GM20431 (cell line): ENCODE results near the gene RNF138.
"Not testable (repeated sequence)": the region's sequence is repeated elsewhere in the genome, so short reads cannot be mapped to it uniquely, and the experiment has no call there.

Experiments
- in situ Hi-C: fragments of 300-500 bp; cut with MseI, MboI; formaldehyde crosslinking; loops from one replicate; pipeline ENCODE4 v1.15.0; 2020; ENCODE audit warnings: low sequenced_read_pairs; ENCODE audit not compliant: unreplicated experiment

Gene RNF138

DNA sequence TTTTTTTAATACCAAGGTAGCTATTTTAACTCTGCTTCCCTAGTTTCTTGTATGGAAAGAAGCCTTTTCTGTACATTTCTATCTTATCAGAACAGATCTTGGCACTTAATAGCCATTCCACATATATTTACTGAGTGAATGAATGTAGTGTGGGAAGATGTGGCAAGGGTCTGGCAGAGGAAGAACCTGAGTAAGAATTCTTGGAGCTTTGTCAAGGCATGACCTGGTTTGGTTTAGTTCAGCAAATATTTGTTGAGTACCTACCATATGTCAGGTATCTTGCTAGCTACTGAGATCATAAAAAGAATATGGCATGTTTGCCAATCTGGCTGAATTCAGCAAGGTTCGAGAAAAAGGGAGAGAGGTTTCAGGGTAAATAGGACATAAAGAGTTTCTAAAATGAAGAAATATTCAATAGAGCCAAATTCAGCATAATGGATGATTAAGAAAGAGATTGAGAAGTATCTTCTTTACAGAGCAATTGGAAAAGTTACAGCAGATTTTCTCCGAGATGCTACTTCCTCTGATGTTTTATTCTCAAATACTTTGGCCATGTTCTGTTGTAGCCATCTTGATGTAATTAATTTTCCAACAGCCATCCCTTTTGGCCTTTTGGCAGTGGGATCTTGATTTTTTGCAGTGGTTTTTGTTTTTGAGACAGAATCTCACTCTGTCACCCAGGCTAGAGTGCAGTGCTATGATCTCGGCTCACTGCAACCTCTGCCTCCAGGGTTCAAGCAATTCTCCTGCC lies 76.5 kb downstream of the RNF138 start:
- in situ Hi-C loops: no loop called here

DNA sequence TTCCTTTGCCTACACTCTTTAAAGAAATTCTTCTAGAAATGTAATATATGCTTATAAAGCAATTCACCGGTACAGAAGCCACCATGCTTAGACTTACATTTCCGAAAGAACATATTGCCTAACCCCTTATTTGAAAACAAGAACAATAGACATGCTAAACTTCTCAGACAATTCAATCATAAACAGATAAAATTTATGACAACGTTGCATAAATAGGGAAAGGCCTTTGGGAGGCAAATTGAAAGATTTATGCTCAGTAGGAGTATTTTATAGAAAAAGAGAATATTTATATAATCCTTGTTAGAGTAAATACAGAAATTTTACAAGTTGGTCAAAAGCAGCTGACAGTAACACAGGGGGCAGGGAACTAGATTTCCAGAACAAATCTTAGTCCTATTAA lies 82.0 kb downstream of the RNF138 start:
- in situ Hi-C loops: no loop called here

DNA sequence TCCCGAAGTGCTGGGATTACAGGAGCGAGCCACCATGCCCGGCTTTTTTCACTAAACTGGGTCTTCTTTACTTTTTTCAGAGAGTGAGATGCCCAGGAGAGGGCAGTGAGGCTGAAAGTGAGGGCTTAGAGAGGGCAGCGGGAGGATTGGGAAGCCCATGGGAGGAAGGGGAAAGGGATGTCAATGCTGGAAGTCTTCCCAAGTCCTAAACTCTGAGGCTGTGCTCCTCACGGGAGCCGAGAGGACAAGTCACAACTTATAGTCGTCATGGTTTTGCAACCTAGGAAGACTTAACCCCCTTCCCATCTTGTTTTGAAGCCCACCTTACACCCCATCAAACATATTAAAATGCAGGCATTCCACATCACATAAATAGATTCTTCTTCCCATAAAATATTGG lies 83.0 kb downstream of the RNF138 start:
- in situ Hi-C loops: no loop called here

DNA sequence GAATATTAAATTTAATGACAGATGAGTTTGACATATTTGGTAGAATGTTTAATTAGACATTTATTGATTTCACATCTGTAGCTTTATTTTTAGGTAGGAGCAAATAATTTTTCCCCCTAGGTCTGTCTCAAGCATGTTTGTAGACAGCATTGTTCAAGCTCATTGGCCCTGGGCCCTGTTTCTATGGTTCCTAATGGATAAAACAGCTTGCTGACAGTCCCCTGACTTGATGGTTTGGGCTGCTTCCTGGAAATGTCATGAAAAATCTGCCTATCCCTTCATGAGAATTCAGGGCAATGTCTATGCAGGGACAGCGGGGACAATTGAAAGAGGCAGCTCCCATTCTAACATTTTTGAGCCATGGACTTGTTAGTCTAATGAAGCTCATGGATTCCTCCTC lies 83.6 kb downstream of the RNF138 start:
- in situ Hi-C loops: no loop called here

DNA sequence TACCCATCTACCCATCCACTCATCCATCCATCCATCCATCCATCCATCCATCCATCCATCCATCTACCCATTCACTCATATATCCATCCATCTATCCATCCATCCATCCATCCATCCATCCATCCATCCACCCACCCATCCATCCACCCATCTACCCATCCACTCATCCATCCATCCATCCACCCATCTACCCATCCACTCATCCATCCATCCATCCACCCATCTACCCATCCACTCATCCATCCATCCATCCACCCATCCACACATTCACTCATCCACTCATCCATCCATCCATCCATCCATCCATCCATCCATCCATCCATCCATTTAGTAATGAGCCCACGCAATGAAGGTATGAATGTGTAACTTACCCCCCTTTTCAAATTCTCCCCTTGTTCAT lies 85.1 kb downstream of the RNF138 start:
- in situ Hi-C loops: not testable (repeated sequence)

DNA sequence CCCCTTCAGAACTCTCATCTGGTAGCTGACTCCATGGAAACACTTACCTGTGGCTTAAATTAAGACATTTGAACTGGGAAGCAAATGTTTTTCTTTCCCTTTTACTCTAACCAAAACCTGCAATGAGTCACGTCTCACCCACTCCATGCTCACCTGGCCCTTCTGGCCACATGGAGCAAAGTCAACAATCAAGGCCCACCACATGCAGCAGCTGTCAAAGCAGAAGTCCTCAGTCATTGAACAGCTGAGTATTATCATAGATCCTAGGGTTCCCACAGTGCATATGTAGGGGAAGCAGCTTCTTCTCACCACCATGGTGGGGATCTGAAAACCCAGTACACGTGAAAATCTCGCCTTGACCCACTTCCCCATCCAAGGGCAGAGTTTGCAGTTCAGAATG lies 85.9 kb downstream of the RNF138 start:
- in situ Hi-C loops: no loop called here
